ENCODE data around the gene STK17B.
A peak's percentile ranks its signal among the peaks of the same experiment; 100 is the strongest.

STK17B gene

GRCh38 chr2:196170606-196171247 lies 651 bp downstream of the STK17B start:
- TF ChIP-seq CTCF (IDR thresholded peaks at IDR 0.05; ENCODE audit: extremely low read depth, insufficient read depth, missing control alignments), result no peak

GRCh38 chr2:196170213-196170605 lies 1.2 kb downstream of the STK17B start:
- TF ChIP-seq CTCF (IDR thresholded peaks at IDR 0.05; ENCODE audit: extremely low read depth, insufficient read depth, missing control alignments), result no peak
- no peak for DNase-seq (ENCODE audit: low spot score)
- in situ Hi-C loops (cut with MboI; ENCODE audit: low pct_unique_long_range_greater_than_20kb, low sequenced_read_pairs, unreplicated experiment), result loop anchor here (25.0 kb wide), 1 partner anchor 92 kb away; no protein-coding TSS in a partner anchor

More at GRCh38 chr2:196170606-196171247, 651 bp downstream of the STK17B start:
- DNase-seq (ENCODE audit: low spot score), result peak; percentile 31
- in situ Hi-C loops (cut with MboI; ENCODE audit: low pct_unique_long_range_greater_than_20kb, low sequenced_read_pairs, unreplicated experiment), result loop anchor here (25.0 kb wide), 1 partner anchor 92 kb away; no protein-coding TSS in a partner anchor

- no peak for DNase-seq (ENCODE audit: low spot score)
- in situ Hi-C loops (cut with MboI; ENCODE audit: low pct_unique_long_range_greater_than_20kb, low sequenced_read_pairs, unreplicated experiment), result loop anchor here (25.0 kb wide), 1 partner anchor 93 kb away; no protein-coding TSS in a partner anchor
- no peak for TF ChIP-seq CTCF (IDR thresholded peaks at IDR 0.05; ENCODE audit: extremely low read depth, insufficient read depth, missing control alignments)
These were observed 1.9 kb downstream of the STK17B start for GRCh38 chr2:196169516-196169915.

- in situ Hi-C loops (cut with MboI; ENCODE audit: low pct_unique_long_range_greater_than_20kb, low sequenced_read_pairs, unreplicated experiment), result loop anchor here (25.0 kb wide), 1 partner anchor 94 kb away; no protein-coding TSS in a partner anchor
- TF ChIP-seq CTCF (IDR thresholded peaks at IDR 0.05; ENCODE audit: extremely low read depth, insufficient read depth, missing control alignments), result no peak
- DNase-seq (ENCODE audit: low spot score), result no peak
These were observed 3.2 kb downstream of the STK17B start for GRCh38 chr2:196168181-196168580.

GRCh38 chr2:196167666-196168065 lies 3.7 kb downstream of the STK17B start:
- TF ChIP-seq CTCF (IDR thresholded peaks at IDR 0.05; ENCODE audit: extremely low read depth, insufficient read depth, missing control alignments), result no peak
- in situ Hi-C loops (cut with MboI; ENCODE audit: low pct_unique_long_range_greater_than_20kb, low sequenced_read_pairs, unreplicated experiment), result loop anchor here (25.0 kb wide), 1 partner anchor 95 kb away; no protein-coding TSS in a partner anchor
- no peak for DNase-seq (ENCODE audit: low spot score)

GRCh38 chr2:196166876-196167275 lies 4.5 kb downstream of the STK17B start:
- in situ Hi-C loops (cut with MboI; ENCODE audit: low pct_unique_long_range_greater_than_20kb, low sequenced_read_pairs, unreplicated experiment), result loop anchor here (25.0 kb wide), 1 partner anchor 95 kb away; no protein-coding TSS in a partner anchor
- TF ChIP-seq CTCF (IDR thresholded peaks at IDR 0.05; ENCODE audit: extremely low read depth, insufficient read depth, missing control alignments), result no peak
- DNase-seq (ENCODE audit: low spot score), result no peak
